H1 (cell line): ENCODE measurements around the gene IRF5. TPM values are rescaled to one million over a fixed set of nuclear protein-coding genes. Genes with fewer than 3 reads are reported as not detected.

ENCODE experiments used
- CTCF ChIA-PET: fragments of 300-600 bp; sonication (Branson Sonifier 250); formaldehyde crosslinking; loops from one replicate; lab custom pipeline; 2021; ENCODE audit not compliant: partially characterized antibody; lab: Charles Lee
- POLR2A ChIA-PET: fragments of 300-600 bp; sonication (Branson Sonifier 250); formaldehyde crosslinking; loops from one replicate; lab custom pipeline; 2021; ENCODE audit warnings: inconsistent platforms; ENCODE audit not compliant: partially characterized antibody; lab: Charles Lee
- DNase-seq, 2 experiments: peaks; one replicate each; pipeline versions ENCODE4 v3.0.0 to v3.0.0-alpha.2; 2010 to 2022; ENCODE audit warnings: low spot score in 2 of 2, low read depth in 1 of 2, mixed read lengths in 1 of 2
- FAIRE-seq: peaks from 2 replicates; lab custom pipeline; 2011; peaks lifted over from hg19 to GRCh38; lab: Jason Lieb, UNC
- H2AFZ ChIP-seq: 2 replicates; pipeline ENCODE4 v1.8.1; 2012; ENCODE audit warnings: low read length, inconsistent platforms
- H2AK5ac ChIP-seq: 2 replicates; pipeline ENCODE4 v1.6.1; 2013; ENCODE audit warnings: low read depth, low read length
- H2BK120ac ChIP-seq: replicated peaks from 2 replicates; pipeline ENCODE3; 2013; ENCODE audit warnings: low read depth, low read length, inconsistent platforms
- H2BK12ac ChIP-seq: 2 replicates; pipeline ENCODE4 v1.6.1; 2013; ENCODE audit warnings: low read depth, low read length
- H2BK15ac ChIP-seq: 2 replicates; pipeline ENCODE4 v1.6.1; 2013; ENCODE audit warnings: low read length
- H2BK20ac ChIP-seq: 2 replicates; pipeline ENCODE4 v1.6.1; 2013; ENCODE audit warnings: low read length
- H2BK5ac ChIP-seq: 2 replicates; pipeline ENCODE4 v1.6.1; 2013; ENCODE audit warnings: low read depth, low read length
- H3K14ac ChIP-seq: 2 replicates; pipeline ENCODE4 v1.6.1; 2013; ENCODE audit warnings: inconsistent platforms; ENCODE audit not compliant: insufficient read length
- H3K18ac ChIP-seq: 2 replicates; pipeline ENCODE4 v1.6.1; 2013; ENCODE audit warnings: low read length; ENCODE audit errors: extremely low read depth
- H3K23ac ChIP-seq: 2 replicates; pipeline ENCODE4 v1.6.1; 2013; ENCODE audit warnings: inconsistent platforms; ENCODE audit not compliant: insufficient read length
- H3K23me2 ChIP-seq: 2 replicates; pipeline ENCODE4 v1.6.1; 2013; ENCODE audit warnings: low read depth, low read length
- H3K27ac ChIP-seq: 2 replicates; pipeline ENCODE4 v1.6.1; 2011; ENCODE audit warnings: low read depth, low read length, inconsistent platforms
- H3K27me3 ChIP-seq, 4 experiments: replicated peaks in 1 of 4; 1 replicate in 1 of 4; 2 replicates in 3 of 4; pipeline versions ENCODE4 v1.6.1 to v1.8.1; 2011 to 2013; ENCODE audit warnings: low read length in 3 of 4, mild to moderate bottlenecking in 3 of 4, inconsistent platforms in 2 of 4, mixed read lengths in 2 of 4, moderate library complexity in 1 of 4; ENCODE audit not compliant: control insufficient read depth in 3 of 4, insufficient read depth in 3 of 4; ENCODE audit errors: extremely low read depth in 1 of 4
- H3K36me3 ChIP-seq, 4 experiments: 2 replicates each; pipeline versions ENCODE4 v1.6.1 to v1.8.1; 2011 to 2013; ENCODE audit warnings: mild to moderate bottlenecking in 4 of 4, low read length in 3 of 4, moderate library complexity in 2 of 4, control low read depth in 1 of 4, inconsistent platforms in 1 of 4; ENCODE audit not compliant: insufficient read depth in 4 of 4, control insufficient read depth in 2 of 4
- H3K4ac ChIP-seq: replicated peaks from 2 replicates; pipeline ENCODE3; 2013; ENCODE audit warnings: low read length, low read depth, mixed read lengths, inconsistent platforms; ENCODE audit not compliant: insufficient read length
- H3K4me1 ChIP-seq, 4 experiments: replicated peaks in 1 of 4; 1 replicate in 1 of 4; 2 replicates in 3 of 4; pipeline versions ENCODE4 v1.6.1 to v1.8.1; 2011 to 2013; ENCODE audit warnings: low read length in 3 of 4, inconsistent platforms in 2 of 4, mixed read lengths in 1 of 4; ENCODE audit not compliant: insufficient read depth in 4 of 4, control insufficient read depth in 3 of 4
- H3K4me2 ChIP-seq, 2 experiments: 2 replicates each; pipeline versions ENCODE4 v1.6.1 to v1.8.1; 2011 to 2013; ENCODE audit warnings: low read depth in 2 of 2, low read length in 2 of 2, control low read depth in 1 of 2, inconsistent platforms in 1 of 2, mild to moderate bottlenecking in 1 of 2; ENCODE audit not compliant: insufficient read depth in 1 of 2
- H3K4me3 ChIP-seq, 4 experiments: fragments of 200-600, 300-600 bp in 1 of 4; sonication (generic), shearing (Covaris generic), sonication (Bioruptor Twin) in 1 of 4; 2 replicates each; pipeline versions ENCODE4 v1.5.1 to v1.8.1; 2011 to 2016; ENCODE audit warnings: low read length in 4 of 4, low read depth in 3 of 4, control low read depth in 2 of 4, inconsistent platforms in 2 of 4, mild to moderate bottlenecking in 2 of 4, mixed read lengths in 1 of 4, moderate library complexity in 1 of 4; ENCODE audit not compliant: insufficient read depth in 2 of 4; ENCODE audit errors: extremely low read depth in 1 of 4
- H3K56ac ChIP-seq: replicated peaks from 2 replicates; pipeline ENCODE3; 2013; ENCODE audit warnings: low read depth, mild to moderate bottlenecking, mixed read lengths, low read length, inconsistent platforms; ENCODE audit not compliant: insufficient read length
- H3K79me1 ChIP-seq: 2 replicates; pipeline ENCODE4 v1.6.1; 2013; ENCODE audit warnings: low read depth, low read length, control low read depth
- H3K79me2 ChIP-seq, 2 experiments: 2 replicates each; pipeline versions ENCODE4 v1.6.1 to v1.8.1; 2012 to 2013; ENCODE audit warnings: low read length in 2 of 2, mild to moderate bottlenecking in 2 of 2, inconsistent platforms in 1 of 2; ENCODE audit not compliant: insufficient read depth in 2 of 2, control insufficient read depth in 1 of 2
- H3K9ac ChIP-seq, 4 experiments: replicated peaks in 1 of 4; 1 replicate in 1 of 4; 2 replicates in 3 of 4; pipeline versions ENCODE4 v1.6.1 to v1.8.1; 2011 to 2013; ENCODE audit warnings: low read depth in 3 of 4, low read length in 3 of 4, control low read depth in 2 of 4, mild to moderate bottlenecking in 2 of 4, moderate library complexity in 2 of 4, inconsistent platforms in 1 of 4; ENCODE audit errors: extremely low read depth in 1 of 4
- H3K9me3 ChIP-seq, 2 experiments: 2 replicates each; pipeline versions ENCODE4 v1.6.1 to v1.8.1; 2012 to 2013; ENCODE audit warnings: mild to moderate bottlenecking in 2 of 2, moderate library complexity in 2 of 2, control low read depth in 1 of 2, inconsistent platforms in 1 of 2, low read depth in 1 of 2, low read length in 1 of 2, mixed read lengths in 1 of 2; ENCODE audit not compliant: insufficient read depth in 2 of 2
- H4K20me1 ChIP-seq, 2 experiments: replicated peaks in 1 of 2; 2 replicates each; pipeline versions ENCODE3 to v1.8.1; 2011 to 2013; ENCODE audit warnings: inconsistent platforms in 2 of 2, low read length in 2 of 2, mild to moderate bottlenecking in 1 of 2; ENCODE audit not compliant: insufficient read depth in 2 of 2, control insufficient read depth in 1 of 2
- H4K5ac ChIP-seq: 2 replicates; pipeline ENCODE4 v1.6.1; 2013; ENCODE audit warnings: low read length, low read depth, mixed read lengths, inconsistent platforms; ENCODE audit not compliant: insufficient read length
- H4K8ac ChIP-seq: 2 replicates; pipeline ENCODE4 v1.8.0; 2013; ENCODE audit warnings: mild to moderate bottlenecking, moderate library complexity, low read length, inconsistent platforms; ENCODE audit not compliant: insufficient read depth; ENCODE audit errors: extremely low read depth
- H4K91ac ChIP-seq: replicated peaks from 2 replicates; pipeline ENCODE3; 2013; ENCODE audit warnings: low read length, mixed read lengths, inconsistent platforms; ENCODE audit not compliant: insufficient read length
- ATF2 ChIP-seq: IDR thresholded peaks from 2 replicates; pipeline ENCODE4 v1.6.1; 2012; ENCODE audit warnings: low read length, inconsistent platforms
- CEBPB ChIP-seq: IDR thresholded peaks from 2 replicates; pipeline ENCODE4 v1.6.1; 2012; ENCODE audit warnings: low read depth, low read length
- CHD1 ChIP-seq: IDR thresholded peaks from 2 replicates; pipeline ENCODE4 v1.6.1; 2012; ENCODE audit warnings: low read depth, low read length, improper control_type of control experiment
- CHD2 ChIP-seq: IDR thresholded peaks from 2 replicates; pipeline ENCODE4 v1.6.1; 2012; ENCODE audit warnings: low read length, improper control_type of control experiment
- E2F6 ChIP-seq: IDR thresholded peaks from 2 replicates; pipeline ENCODE4 v1.6.1; 2012; ENCODE audit warnings: inconsistent platforms
- GTF2F1 ChIP-seq: IDR thresholded peaks from 2 replicates; pipeline ENCODE4 v1.6.1; 2012; ENCODE audit warnings: low read depth, low read length, improper control_type of control experiment, borderline replicate concordance
- KDM1A ChIP-seq: fragments of 200-600, 300-600 bp; sonication (generic); IDR thresholded peaks from 2 replicates; pipeline ENCODE4 v1.7.1; 2016; ENCODE audit warnings: mild to moderate bottlenecking, low read length, borderline replicate concordance
- MAFK ChIP-seq: IDR thresholded peaks from 2 replicates; pipeline ENCODE4 v1.6.1; 2012; ENCODE audit warnings: low read depth, mild to moderate bottlenecking, improper control_type of control experiment, low read length
- NRF1 ChIP-seq: IDR thresholded peaks from 2 replicates; pipeline ENCODE4 v1.6.1; 2011; ENCODE audit warnings: mild to moderate bottlenecking, low read depth, low read length, improper control_type of control experiment
- PHF8 ChIP-seq: fragments of 200-600 bp; sonication (generic); conservative IDR thresholded peaks from 2 replicates; pipeline ENCODE4 v1.7.1; 2012; ENCODE audit warnings: low read depth, mild to moderate bottlenecking, inconsistent platforms, low read length, moderate library complexity
- POLR2A ChIP-seq, 2 experiments: IDR thresholded peaks; 1 replicate in 1 of 2; 2 replicates in 1 of 2; pipeline ENCODE4 v1.6.1; 2011; ENCODE audit warnings: low read depth in 2 of 2, low read length in 2 of 2, mild to moderate bottlenecking in 2 of 2; ENCODE audit errors: control extremely low read depth in 1 of 2
- RBBP5 ChIP-seq: IDR thresholded peaks from 2 replicates; pipeline ENCODE4 v1.7.1; 2012; ENCODE audit warnings: low read depth, mild to moderate bottlenecking, inconsistent platforms, low read length, moderate library complexity, borderline replicate concordance
- TEAD4 ChIP-seq: IDR thresholded peaks from 2 replicates; pipeline ENCODE4 v1.6.1; 2012; ENCODE audit warnings: low read depth, low read length, inconsistent platforms, mixed read lengths
- WGBS, 2 experiments: shearing (Covaris generic) in 1 of 2; methylation state at CpG; one replicate each; pipeline versions ENCODE4 v1.1.6 to v1.1.7; 2013 to 2015; ENCODE audit warnings: low lambda C conversion rate in 2 of 2, mixed read lengths in 2 of 2, inconsistent platforms in 1 of 2, low coverage in 1 of 2, missing lambda C conversion rate in 1 of 2; ENCODE audit not compliant: insufficient replicate concordance in 2 of 2, insufficient coverage in 1 of 2, insufficient read length in 1 of 2; ENCODE audit errors: extremely low coverage in 1 of 2, missing lambda C conversion rate in 1 of 2; 5-methylcytosine and 5-hydroxymethylcytosine counted together
- polyA plus RNA-seq, 7 experiments: library from polyadenylated mRNA; depleted of rRNA in 3 of 7; stranded (reverse) in 5 of 7; unstranded in 2 of 7; fragments of >200 nt in 5 of 7; fragments of 200-250 nt in 2 of 7; gene quantifications; 1 replicate in 5 of 7; 2 replicates in 1 of 7; 4 replicates in 1 of 7; pipeline versions ENCODE4 v1.2.1 to v1.2.3, GENCODE V29; 2011 to 2013; ENCODE audit warnings: missing spikeins in 2 of 7, mixed read lengths in 2 of 7
- total RNA-seq: library from RNA; stranded (reverse); fragmentation: NEBNext Ultra II Directional; extraction: Animal tissue kit (Norgen Biotek cat#: 25700); gene quantifications from 2 replicates; pipeline ENCODE4 v1.2.1, GENCODE V29; 2021

Gene IRF5
- total and polyA plus RNA-seq, 2 of the 8 experiments (the other 6 are each of a cell fraction or from before 2014, with no cell fraction given) = 0.28 to 1.1 TPM

GRCh38 chr7:128916643-128916915 lies 21.1 kb upstream of the IRF5 start:
- no peak overlapping the region for H2BK12ac ChIP-seq
- H3K23ac ChIP-seq = no peak overlapping the region
- H3K9ac ChIP-seq = no peak overlapping the region
- no peak overlapping the region for H3K56ac ChIP-seq
- 0 out of 2 replicates have a peak overlapping the region, but pooled peaks have one; percentile 39 for H2AK5ac ChIP-seq
- H4K5ac ChIP-seq = no peak overlapping the region
- no peak overlapping the region for H2BK120ac ChIP-seq
- H3K14ac ChIP-seq = no peak overlapping the region
- H2BK5ac ChIP-seq = no peak overlapping the region
- H3K27ac ChIP-seq = no peak overlapping the region
- no peak overlapping the region for H4K91ac ChIP-seq
- DNase-seq (no peak), FAIRE-seq (no peak)
- CTCF ChIA-PET = interaction anchor here (0.6 to 1.6 kb wide), 6 partner anchors 9 to 1980 kb away, joined by 3 to 7 read pairs (median 4); no protein-coding TSS in a partner anchor
- H4K8ac ChIP-seq = peak overlapping the region; percentile 45; the same call in 1 of the 2 replicates
- H3K79me2 ChIP-seq = no peaks in the 10 kb centered on the region
- H3K23me2 ChIP-seq = peaks cover 5% of the 10 kb centered on the region; the same call in 1 of the 2 replicates
- H3K79me1 ChIP-seq = no peaks in the 10 kb centered on the region
- peaks cover 0 to 24% (median 8%) of the 10 kb centered on the region in 4 experiments; a peak in 6 of 7 replicates for H3K4me1 ChIP-seq
- WGBS, 2 experiments = 89% methylated on average over 7 of the region's 7 CpGs; no CpG with 5 or more reads in 1 of the 2 experiments
- no peak overlapping the region for H2AFZ ChIP-seq
- H3K18ac ChIP-seq = no peak overlapping the region
- H4K20me1 ChIP-seq = peaks cover 0 to 1% of the 10 kb centered on the region in 2 experiments
- no peak overlapping the region for H2BK15ac ChIP-seq
- H3K4me2 ChIP-seq = peak overlapping the region; percentile 86 to 92; a peak in 3 of 4 replicates
- TF ChIP-seq PHF8 (no peak), MAFK (no peak), GTF2F1 (no peak), CEBPB (no peak), POLR2A (IDR thresholded peaks at IDR 0.05; ENCODE audit: control extremely low read depth in 1 of 2, low read depth in 2 of 2, low read length in 2 of 2) (no peak), ATF2 (no peak), E2F6 (no peak), CHD2 (no peak), CHD1 (no peak), RBBP5 (no peak), KDM1A (no peak), TEAD4 (no peak), NRF1 (no peak)
- TF ChIP-seq, all 59 proteins: peak for 0
- H3K9me3 ChIP-seq = no peaks in the 10 kb centered on the region
- H3K27me3 ChIP-seq = peaks cover 27 to 50% (median 40%) of the 10 kb centered on the region in 4 experiments
- peak overlapping the region in 2 of 4 experiments; percentile 29 to 64; a peak in 2 of 8 replicates for H3K4me3 ChIP-seq
- POLR2A ChIA-PET = no interaction called here
- no peak overlapping the region for H3K4ac ChIP-seq
- no peak overlapping the region for H2BK20ac ChIP-seq
- H3K36me3 ChIP-seq = no peaks in the 10 kb centered on the region
